Hepatocyte (in vitro differentiated cells): ENCODE data around the gene RANGAP1.

Source experiments
- CTCF ChIP-seq: fragments of 200-600 bp; sonication (generic); IDR thresholded peaks from 2 replicates; pipeline ENCODE4 v1.5.1; 2016; ENCODE audit warnings: antibody characterized with exemption, mild to moderate bottlenecking; ENCODE audit not compliant: poor library complexity
- EZH2 ChIP-seq: fragments of 200-600 bp; sonication (generic); IDR thresholded peaks from 2 replicates; pipeline ENCODE4 v1.6.1; 2016; ENCODE audit warnings: antibody characterized with exemption, mild to moderate bottlenecking, borderline replicate concordance

- no peak for TF ChIP-seq CTCF
- no peak for TF ChIP-seq EZH2
Measured at GRCh38 chr22:41324821-41325528, 39.0 kb upstream of the RANGAP1 start.
